ENCODE results near the gene CBY1.

GRCh38 chr22:38655519-38656255, 751 bp upstream of the CBY1 start:
- TF ChIP-seq POLR2A (IDR thresholded peaks at IDR 0.05): no peak
- TF ChIP-seq POLR2AphosphoS5 (IDR thresholded peaks at IDR 0.05; ENCODE audit: insufficient read depth in 1 of 2, low read depth in 1 of 2): no peak
